GM10248 (cell line): ENCODE data around the gene ZNF507.

Source experiments
- CTCF ChIA-PET: fragments of 300-600 bp; sonication (Branson Sonifier 250); formaldehyde crosslinking; extraction: SDS; loops from one replicate; lab custom pipeline; 2021; ENCODE audit warnings: antibody characterized with exemption; lab: Yijun Ruan, JAX
- POLR2A ChIA-PET: fragments of 350-650 bp; sonication (Branson Sonifier 250); formaldehyde crosslinking; extraction: SDS; loops from one replicate; lab custom pipeline; 2020; ENCODE audit warnings: antibody characterized with exemption; lab: Yijun Ruan, JAX
- DNase-seq: peaks from one replicate; pipeline ENCODE4 v3.0.0; 2012; ENCODE audit errors: extremely low spot score
- CTCF ChIP-seq: IDR thresholded peaks from 2 replicates; pipeline ENCODE4 v1.5.1; 2012; ENCODE audit warnings: mild to moderate bottlenecking, low read depth; ENCODE audit errors: extremely low read depth, missing control alignments, control extremely low read depth

The ZNF507 gene

DNA sequence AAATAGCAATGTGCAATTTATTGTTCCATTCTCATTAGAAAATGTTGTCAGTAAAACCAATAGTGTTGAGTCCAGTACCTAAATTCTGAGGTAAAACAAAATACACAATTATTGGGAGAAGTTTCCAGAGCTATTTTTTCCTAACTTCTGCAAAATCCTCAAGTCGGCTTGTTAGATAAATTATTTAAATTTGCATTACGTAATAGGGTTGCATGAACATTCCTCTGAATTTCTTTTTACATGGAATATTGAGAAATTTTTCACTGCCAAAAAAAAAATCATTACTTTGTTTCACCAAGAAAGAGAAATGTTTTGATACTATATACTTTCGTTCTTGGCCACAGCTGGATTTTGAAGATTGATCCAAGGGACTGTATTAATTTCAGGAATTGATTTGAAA, 1.5 kb downstream of the ZNF507 start:
- CTCF ChIA-PET, result interaction anchor here (1.0 to 1.6 kb wide), 6 partner anchors 9 to 219 kb away, joined by 3 to 5 read pairs (median 4); partner anchors contain the start of gene DPY19L3
- POLR2A ChIA-PET, result no interaction called here
- TF ChIP-seq CTCF, result no peak
- no peak for DNase-seq

- TF ChIP-seq CTCF, result no peak
- POLR2A ChIA-PET, result no interaction called here
- CTCF ChIA-PET, result interaction anchor here (0.9 kb wide), 1 partner anchor 16 kb away, joined by 3 read pairs; no protein-coding TSS in a partner anchor
- DNase-seq, result no peak
Measured at GRCh38 chr19:32347573-32347972, 2.2 kb downstream of the ZNF507 start.

GRCh38 chr19:32349051-32349450, 3.6 kb downstream of the ZNF507 start:
- TF ChIP-seq CTCF, result no peak
- no peak for DNase-seq
- ChIA-PET CTCF (interaction anchor here (1.5 to 2.2 kb wide), 2 partner anchors 9 to 13 kb away, joined by 3 to 8 read pairs; no protein-coding TSS in a partner anchor), POLR2A (no interaction called here)

GRCh38 chr19:32349724-32350470, 4.5 kb downstream of the ZNF507 start:
- no peak for TF ChIP-seq CTCF
- POLR2A ChIA-PET, result no interaction called here
- CTCF ChIA-PET, result interaction anchor here (0.9 to 2.2 kb wide), 3 partner anchors 8 to 834 kb away, joined by 3 to 8 read pairs (median 3); no protein-coding TSS in a partner anchor
- no peak for DNase-seq

DNA sequence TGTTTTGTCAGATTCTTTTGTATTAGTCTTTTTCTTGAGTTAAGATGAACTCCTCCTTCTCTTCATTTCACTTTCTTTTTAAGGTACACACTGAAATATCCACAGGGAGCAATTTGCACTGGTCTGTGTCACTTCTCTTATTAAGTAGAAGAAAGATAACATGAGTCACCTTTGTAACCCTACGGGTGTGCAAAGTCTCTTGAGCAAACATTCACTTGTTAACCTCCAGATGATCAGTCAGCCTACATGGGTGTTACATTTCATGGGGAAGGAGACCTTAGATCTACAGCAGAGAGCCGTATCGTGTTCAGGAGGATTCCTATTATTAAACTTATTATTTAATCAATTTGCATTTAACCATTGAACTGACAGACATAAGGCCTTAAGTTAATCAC, 5.1 kb downstream of the ZNF507 start:
- ChIA-PET POLR2A (no interaction called here), CTCF (interaction anchor here (0.9 to 1.5 kb wide), 2 partner anchors 12 to 833 kb away, joined by 3 read pairs; no protein-coding TSS in a partner anchor)
- TF ChIP-seq CTCF, result no peak
- no peak for DNase-seq

- ChIA-PET CTCF (no interaction called here), POLR2A (interaction anchor here (0.6 kb wide), 1 partner anchor 812 kb away, joined by 3 read pairs; no protein-coding TSS in a partner anchor)
- TF ChIP-seq CTCF, result no peak
- no peak for DNase-seq
Measured at GRCh38 chr19:32350987-32351348, 5.6 kb downstream of the ZNF507 start.
